Urinary bladder (tissue), 4 donors: ENCODE measurements around the gene TMC1. TPM values are rescaled to one million over a fixed set of nuclear protein-coding genes. Genes with fewer than 3 reads are reported as not detected.
"Not testable (repeated sequence)": the region's sequence is repeated elsewhere in the genome, so short reads cannot be mapped to it uniquely, and the experiment has no call there.

Experiments used
- DNase-seq: peaks from one replicate; pipeline ENCODE4 v3.0.0-alpha.2; 2015; ENCODE audit errors: extremely low spot score
- H3K27ac ChIP-seq: one replicate; pipeline ENCODE4 v1.5.1; 2013; ENCODE audit warnings: low read depth, mild to moderate bottlenecking, moderate library complexity
- H3K36me3 ChIP-seq: one replicate; pipeline ENCODE4 v1.6.1; 2013; ENCODE audit warnings: mild to moderate bottlenecking, moderate library complexity; ENCODE audit not compliant: insufficient read depth
- H3K4me1 ChIP-seq: one replicate; pipeline ENCODE4 v1.6.1; 2013; ENCODE audit warnings: mild to moderate bottlenecking, moderate library complexity; ENCODE audit not compliant: insufficient read depth
- H3K4me3 ChIP-seq: one replicate; pipeline ENCODE4 v1.5.1; 2013; ENCODE audit warnings: low read depth, low read length
- WGBS: extraction: QIAGEN DNeasy Blood & Tissue Kit; methylation state at CpG from one replicate; pipeline ENCODE4 v1.1.7; 2013; 5-methylcytosine and 5-hydroxymethylcytosine counted together
- polyA plus RNA-seq: library from polyadenylated mRNA; stranded (reverse); fragments of 200-250 nt; gene quantifications from one replicate; pipeline ENCODE4 v1.2.3, GENCODE V29; 2013
- total RNA-seq: library from RNA; depleted of rRNA; stranded (reverse); fragments of >200 nt; gene quantifications from one replicate; pipeline ENCODE4 v1.2.3, GENCODE V29; 2014
- donor health status: healthy with polysubstance abuse.
- donor health status: healthy.

The TMC1 gene
- total and polyA plus RNA-seq, 2 donors: 0.66 to 1.9 TPM

DNA sequence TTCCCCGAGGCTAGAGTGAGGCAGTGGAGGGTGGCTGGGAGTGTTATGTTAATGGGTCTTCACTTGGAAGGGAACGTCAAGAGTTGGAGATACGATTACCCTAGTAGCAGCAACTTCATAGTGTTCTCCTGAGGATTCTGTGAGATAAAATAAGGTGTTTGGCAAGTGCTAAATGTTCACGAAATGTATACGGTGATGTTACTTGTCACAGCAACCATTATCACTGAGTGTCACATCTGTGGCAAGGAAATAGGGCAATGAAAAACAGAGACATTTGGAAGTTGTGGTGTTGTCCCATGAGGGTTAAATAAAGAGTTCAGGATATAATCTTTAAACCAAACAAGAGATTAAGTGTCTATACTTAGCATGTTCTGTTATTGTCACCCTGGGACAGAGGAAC, 248.1 kb downstream of the TMC1 start:
- Histone ChIP-seq H3K36me3 (no peaks in the 10 kb centered on the region), H3K27ac (no peak overlapping the region), H3K4me3 (no peak overlapping the region), H3K4me1 (no peaks in the 10 kb centered on the region)
- no peak for DNase-seq
- WGBS: 61% methylated on average over 5 of the region's 5 CpGs

DNA sequence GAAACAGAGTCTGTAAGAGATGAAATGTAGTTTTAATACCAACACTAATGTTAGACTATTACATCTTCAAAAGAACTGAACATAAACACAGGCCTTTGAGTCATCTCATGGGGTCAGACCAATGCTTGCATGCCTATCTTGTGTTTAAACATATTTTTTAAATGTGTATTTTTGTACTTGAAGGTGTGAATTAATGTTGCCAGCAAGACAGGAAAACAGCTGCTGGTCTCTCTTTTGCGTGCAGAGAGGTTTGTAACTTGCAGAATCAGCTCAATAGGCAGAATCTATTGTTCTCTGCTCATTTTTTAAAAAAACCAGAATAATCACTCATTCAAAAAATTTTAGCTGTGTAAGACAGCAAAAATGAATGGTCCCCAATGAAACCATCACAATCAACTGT, 251.3 kb downstream of the TMC1 start:
- Histone ChIP-seq H3K4me3 (no peak overlapping the region), H3K36me3 (no peaks in the 10 kb centered on the region), H3K27ac (no peak overlapping the region), H3K4me1 (no peaks in the 10 kb centered on the region)
- no peak for DNase-seq
- WGBS: 72% methylated on average over 1 of the region's 1 CpG

- no peak overlapping the region for H3K4me3 ChIP-seq
- no peaks in the 10 kb centered on the region for H3K4me1 ChIP-seq
- H3K27ac ChIP-seq: no peak overlapping the region
- no peaks in the 10 kb centered on the region for H3K36me3 ChIP-seq
- no peak for DNase-seq
- WGBS: 64% methylated on average over 2 of the region's 2 CpGs
These were observed 252.2 kb downstream of the TMC1 start for GRCh38 chr9:72773570-72773969.

- WGBS: 57% methylated on average over 3 of the region's 3 CpGs
- H3K36me3 ChIP-seq: no peaks in the 10 kb centered on the region
- no peaks in the 10 kb centered on the region for H3K4me1 ChIP-seq
- DNase-seq: no peak
- H3K27ac ChIP-seq: no peak overlapping the region
- H3K4me3 ChIP-seq: no peak overlapping the region
These were observed 254.2 kb downstream of the TMC1 start for GRCh38 chr9:72775570-72775969.

- H3K4me1 ChIP-seq: no peaks in the 10 kb centered on the region
- DNase-seq: no peak
- no peak overlapping the region for H3K27ac ChIP-seq
- no peaks in the 10 kb centered on the region for H3K36me3 ChIP-seq
- H3K4me3 ChIP-seq: no peak overlapping the region
These were observed 258.2 kb downstream of the TMC1 start for GRCh38 chr9:72779614-72780013.

- no peak for DNase-seq
- H3K4me3 ChIP-seq: no peak overlapping the region
These were observed 265.5 kb downstream of the TMC1 start for GRCh38 chr9:72786948-72787347.

GRCh38 chr9:72788966-72789735, 267.7 kb downstream of the TMC1 start:
- no peaks in the 10 kb centered on the region for H3K4me1 ChIP-seq
- H3K27ac ChIP-seq: no peak overlapping the region
- DNase-seq: no peak
- H3K4me3 ChIP-seq: no peak overlapping the region
- no peaks in the 10 kb centered on the region for H3K36me3 ChIP-seq
- 58% methylated on average over 5 of the region's 5 CpGs for WGBS

More at GRCh38 chr9:72786948-72787347, 265.5 kb downstream of the TMC1 start:
- H3K27ac ChIP-seq: no peak overlapping the region
- no peaks in the 10 kb centered on the region for H3K36me3 ChIP-seq
- no peaks in the 10 kb centered on the region for H3K4me1 ChIP-seq

- DNase-seq: no peak
- no peaks in the 10 kb centered on the region for H3K4me1 ChIP-seq
- H3K36me3 ChIP-seq: no peaks in the 10 kb centered on the region
- WGBS: 79% methylated on average over 3 of the region's 3 CpGs
- H3K27ac ChIP-seq: no peak overlapping the region
- H3K4me3 ChIP-seq: no peak overlapping the region
These were observed 268.5 kb downstream of the TMC1 start for GRCh38 chr9:72789885-72790284.

GRCh38 chr9:72790989-72791388, 269.6 kb downstream of the TMC1 start:
- H3K4me3 ChIP-seq: no peak overlapping the region
- H3K4me1 ChIP-seq: no peaks in the 10 kb centered on the region
- H3K36me3 ChIP-seq: no peaks in the 10 kb centered on the region
- 62% methylated on average over 4 of the region's 4 CpGs for WGBS
- H3K27ac ChIP-seq: no peak overlapping the region
- DNase-seq: no peak

- 60% methylated on average over 1 of the region's 1 CpG for WGBS
- Histone ChIP-seq H3K4me1 (no peaks in the 10 kb centered on the region), H3K27ac (no peak overlapping the region), H3K4me3 (no peak overlapping the region), H3K36me3 (no peaks in the 10 kb centered on the region)
- no peak for DNase-seq
These were observed 270.0 kb downstream of the TMC1 start for GRCh38 chr9:72791436-72791835.

DNA sequence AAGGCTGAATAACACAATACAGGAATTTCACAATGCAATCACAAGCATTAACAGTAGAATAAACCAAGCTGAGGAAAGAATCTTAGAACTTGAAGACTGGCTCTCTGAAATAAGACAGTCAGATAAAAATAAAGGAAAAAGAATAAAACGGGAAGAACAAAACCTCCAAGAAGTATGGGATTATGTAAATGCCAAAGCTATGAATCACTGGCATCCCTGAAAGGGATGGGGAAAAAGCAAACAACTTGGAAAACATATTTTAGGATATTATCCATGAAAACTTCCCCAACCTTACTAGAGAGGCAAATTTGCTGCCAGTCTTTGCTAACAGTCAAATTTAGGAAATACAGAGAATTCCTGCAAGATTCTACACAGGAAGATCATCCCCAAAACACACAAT, 273.5 kb downstream of the TMC1 start:
- no peaks in the 10 kb centered on the region for H3K36me3 ChIP-seq
- DNase-seq: no peak
- H3K4me1 ChIP-seq: no peaks in the 10 kb centered on the region
- H3K27ac ChIP-seq: no peak overlapping the region
- WGBS: 64% methylated on average over 1 of the region's 1 CpG
- no peak overlapping the region for H3K4me3 ChIP-seq

DNA sequence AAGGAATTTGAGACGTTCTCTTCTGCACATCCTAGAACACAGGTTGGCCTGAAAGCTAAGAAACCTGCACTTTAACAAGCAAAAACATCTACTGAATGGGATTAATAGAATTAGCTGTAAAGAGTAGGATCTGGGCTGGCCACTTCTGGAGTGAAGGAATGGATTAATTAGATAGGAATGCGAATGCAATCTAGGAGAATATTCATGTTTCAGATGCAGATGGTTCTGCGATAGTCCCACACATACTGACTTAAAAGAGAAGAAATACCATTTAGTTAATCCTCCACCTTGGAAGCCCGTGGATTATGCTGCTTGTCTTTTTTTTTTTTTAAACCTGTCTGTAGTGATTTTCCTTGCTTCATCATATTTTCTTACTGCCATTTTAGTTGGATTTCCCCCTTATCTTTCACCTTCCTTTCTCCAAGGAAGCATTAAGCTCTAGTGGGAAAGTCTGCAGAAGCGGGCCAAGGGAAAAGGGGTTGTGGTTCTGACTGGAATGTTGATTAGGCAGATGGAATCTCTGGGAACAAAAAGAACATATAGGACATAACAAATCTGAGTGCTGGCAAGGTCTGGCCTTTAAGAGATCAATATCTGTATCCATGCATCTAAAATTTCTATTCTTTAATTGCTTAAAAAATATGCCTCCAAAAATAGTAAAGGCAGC, 279.1 kb downstream of the TMC1 start:
- no peak overlapping the region for H3K4me3 ChIP-seq
- H3K4me1 ChIP-seq: no peaks in the 10 kb centered on the region
- no peaks in the 10 kb centered on the region for H3K36me3 ChIP-seq
- no peak overlapping the region for H3K27ac ChIP-seq
- DNase-seq: no peak
- WGBS: 68% methylated on average over 5 of the region's 5 CpGs

- WGBS: 68% methylated on average over 1 of the region's 1 CpG
- Histone ChIP-seq H3K4me1 (no peaks in the 10 kb centered on the region), H3K4me3 (no peak overlapping the region), H3K27ac (no peak overlapping the region), H3K36me3 (no peaks in the 10 kb centered on the region)
- no peak for DNase-seq
These were observed 283.8 kb downstream of the TMC1 start for GRCh38 chr9:72805238-72805637.

DNA sequence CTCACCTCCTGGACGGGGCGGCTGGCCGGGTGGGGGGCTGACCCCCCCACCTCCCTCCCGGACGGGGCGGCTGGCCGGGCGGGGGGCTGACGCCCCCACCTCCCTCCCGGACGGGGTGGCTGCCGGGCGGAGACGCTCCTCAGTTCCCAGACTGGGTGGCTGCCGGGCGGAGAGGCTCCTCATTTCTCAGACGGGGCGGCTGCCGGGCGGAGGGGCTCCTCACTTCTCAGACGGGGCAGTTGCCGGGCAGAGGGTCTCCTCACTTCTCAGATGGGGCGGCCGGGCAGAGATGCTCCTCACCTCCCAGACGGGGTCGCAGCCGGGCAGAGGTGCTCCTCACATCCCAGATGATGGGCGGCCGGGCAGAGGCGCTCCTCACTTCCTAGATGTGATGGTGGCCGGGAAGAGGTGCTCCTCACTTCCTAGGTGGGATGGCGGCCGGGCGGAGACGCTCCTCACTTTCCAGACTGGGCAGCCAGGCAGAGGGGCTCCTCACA, 285.0 kb downstream of the TMC1 start:
- not testable (repeated sequence) for H3K36me3 ChIP-seq, H3K4me3 ChIP-seq, H3K27ac ChIP-seq, DNase-seq, H3K4me1 ChIP-seq
- WGBS: 96% methylated on average over 31 of the region's 35 CpGs
